ENCODE measurements around the gene CLECL1. TPM values are rescaled to one million over a fixed set of nuclear protein-coding genes. Genes with fewer than 3 reads are reported as not detected.
A peak's percentile ranks its signal among the peaks of the same experiment; 100 is the strongest.

CLECL1 gene
- total RNA-seq, 2 experiments from 2014 or later, result 0.44 to 1.7 TPM

- Mint-ChIP-seq H3K4me3 (peak overlapping the region; percentile 77), H3K4me1 (ENCODE audit: low read depth) (peaks cover 61% of the 10 kb centered on the region), H3K27ac (peak overlapping the region; percentile 80), H3K9me3 (no peaks in the 10 kb centered on the region), H3K36me3 (ENCODE audit: low read depth) (peaks cover 50% of the 10 kb centered on the region), H3K27me3 (no peaks in the 10 kb centered on the region)
- Histone ChIP-seq H3K4me3 (ENCODE audit: low read length) (no peak overlapping the region), H3K27ac (ENCODE audit: low read depth in 1 of 2, low read length in 2 of 2) (no peak overlapping the region), H3K36me3 (ENCODE audit: insufficient read depth, low read length) (peaks cover 46% of the 10 kb centered on the region), H3K9me3 (ENCODE audit: control insufficient read depth in 1 of 2, insufficient read depth in 1 of 2, low read length in 2 of 2) (no peaks in the 10 kb centered on the region), H3K27me3 (ENCODE audit: control insufficient read depth in 1 of 2, insufficient read depth in 2 of 2, low read length in 2 of 2) (no peaks in the 10 kb centered on the region), H3K4me1 (ENCODE audit: insufficient read depth, low read length) (peaks cover 17% of the 10 kb centered on the region)
- intact Hi-C loops (cut with DNase I, micrococcal nuclease), result loop anchor here (1.0 to 5.0 kb wide), 5 partner anchors 9 to 441 kb away; partner anchors contain the start of genes CLEC2B (in 2 of the 2) and CD69 (in 1 of the 2)
- peak in 6 of 14 experiments; percentile 15 to 81 (median 61) for DNase-seq
- peak; percentile 19 for TF ChIP-seq CTCF (IDR thresholded peaks at IDR 0.05)
- ChIA-PET POLR2A (interaction anchor here (0.8 to 10.6 kb wide), 20 partner anchors 9 to 117 kb away, joined by 3 to 192 read pairs (median 6); partner anchors contain the start of gene CD69), CTCF (interaction anchor here (0.7 to 11.8 kb wide), 28 partner anchors 9 to 402 kb away, joined by 3 to 185 read pairs (median 4); partner anchors contain the start of genes CD69 and CLEC2B)
- peak; percentile 60 for ATAC-seq (ENCODE audit: poor library complexity)
Measured at GRCh38 chr12:9751204-9752144, 18.6 kb upstream of the CLECL1 start.

- Histone ChIP-seq H3K4me1 (ENCODE audit: insufficient read depth, low read length) (peaks cover 14% of the 10 kb centered on the region), H3K27me3 (ENCODE audit: control insufficient read depth in 1 of 2, insufficient read depth in 2 of 2, low read length in 2 of 2) (no peaks in the 10 kb centered on the region), H3K36me3 (ENCODE audit: insufficient read depth, low read length) (peaks cover 37% of the 10 kb centered on the region), H3K4me3 (ENCODE audit: low read length) (peak overlapping the region; percentile 10), H3K27ac (ENCODE audit: low read depth in 1 of 2, low read length in 2 of 2) (no peak overlapping the region), H3K9me3 (ENCODE audit: control insufficient read depth in 1 of 2, insufficient read depth in 1 of 2, low read length in 2 of 2) (no peaks in the 10 kb centered on the region)
- H3K27ac Mint-ChIP-seq, result peak overlapping the region; percentile 80
- no peaks in the 10 kb centered on the region for H3K9me3 Mint-ChIP-seq
- DNase-seq, result peak in 13 of 14 experiments; percentile 13 to 87 (median 44)
- no peaks in the 10 kb centered on the region for H3K27me3 Mint-ChIP-seq
- TF ChIP-seq CTCF (IDR thresholded peaks at IDR 0.05), result peak; percentile 86
- peaks cover 54% of the 10 kb centered on the region for H3K4me1 Mint-ChIP-seq (ENCODE audit: low read depth)
- peak; percentile 48 for ATAC-seq (ENCODE audit: poor library complexity)
- H3K36me3 Mint-ChIP-seq (ENCODE audit: low read depth), result peaks cover 40% of the 10 kb centered on the region
- H3K4me3 Mint-ChIP-seq, result peak overlapping the region; percentile 63
- ChIA-PET POLR2A (interaction anchor here (0.8 to 6.2 kb wide), 18 partner anchors 8 to 116 kb away, joined by 3 to 116 read pairs (median 6); partner anchors contain the start of gene CD69), CTCF (interaction anchor here (0.7 to 11.8 kb wide), 35 partner anchors 9 to 403 kb away, joined by 3 to 185 read pairs (median 4); partner anchors contain the start of genes CD69 and CLEC2B)
- intact Hi-C loops (cut with DNase I, micrococcal nuclease), result loop anchor here (1.0 to 5.0 kb wide), 5 partner anchors 48 to 442 kb away; partner anchors contain the start of gene CLEC2B (in 2 of the 2)
Measured at GRCh38 chr12:9750276-9751203, 17.6 kb upstream of the CLECL1 start.

Measured in CD4-positive, alpha-beta T cell (primary cell).